Esophagus (tissue), 2 donors: ENCODE data around the gene PRKCH. TPM values are rescaled to one million over a fixed set of nuclear protein-coding genes. Genes with fewer than 3 reads are reported as not detected.

Experiments used
- H3K27ac ChIP-seq, 2 donors: one replicate each; pipeline ENCODE4 v1.5.1; 2013; ENCODE audit warnings: low read depth in 2 of 2, mild to moderate bottlenecking in 2 of 2, inconsistent platforms in 1 of 2, low read length in 1 of 2, moderate library complexity in 1 of 2
- H3K27me3 ChIP-seq, 2 donors: one replicate each; pipeline ENCODE4 v1.6.1; 2013; ENCODE audit warnings: low read length in 2 of 2, control low read depth in 1 of 2, mild to moderate bottlenecking in 1 of 2; ENCODE audit not compliant: insufficient read depth in 2 of 2, control insufficient read depth in 1 of 2
- H3K36me3 ChIP-seq, 2 donors: one replicate each; pipeline ENCODE4 v1.6.1; 2013; ENCODE audit warnings: low read length in 1 of 2; ENCODE audit not compliant: control insufficient read depth in 2 of 2, insufficient read depth in 2 of 2
- H3K4me1 ChIP-seq, 2 donors: one replicate each; pipeline ENCODE4 v1.6.1; 2013; ENCODE audit warnings: low read length in 1 of 2; ENCODE audit not compliant: control insufficient read depth in 2 of 2, insufficient read depth in 2 of 2
- H3K4me3 ChIP-seq, 2 donors: one replicate each; pipeline ENCODE4 v1.5.1; 2013; ENCODE audit warnings: low read length in 2 of 2, mild to moderate bottlenecking in 2 of 2, low read depth in 1 of 2, moderate library complexity in 1 of 2
- H3K9me3 ChIP-seq, 2 donors: one replicate each; pipeline ENCODE4 v1.6.1; 2013; ENCODE audit warnings: mild to moderate bottlenecking in 2 of 2, low read depth in 1 of 2, low read length in 1 of 2, moderate library complexity in 1 of 2; ENCODE audit not compliant: control insufficient read depth in 2 of 2, insufficient read depth in 1 of 2
- WGBS, 2 donors: extraction: QIAGEN DNeasy Blood & Tissue Kit; methylation state at CpG; one replicate each; pipeline ENCODE4 v1.1.7; 2013; 5-methylcytosine and 5-hydroxymethylcytosine counted together
- polyA plus RNA-seq, 2 donors: library from polyadenylated mRNA; stranded (reverse); fragments of 200-250 nt; gene quantifications; one replicate each; pipeline ENCODE4 v1.2.3, GENCODE V29; 2013
- donor health status: healthy with polysubstance abuse.
- donor health status: Bipolar disorder and iron deficiency.

Gene PRKCH
- polyA plus RNA-seq, 2 donors = 17.3 to 17.6 TPM

GRCh38 chr14:61517911-61518384 lies 196.6 kb downstream of the PRKCH start:
- 44 to 61% methylated on average over 6 of the region's 6 CpGs for WGBS, 2 donors
- Histone ChIP-seq H3K9me3 (no peaks in the 10 kb centered on the region), H3K36me3 (no peaks in the 10 kb centered on the region), H3K27ac (peak overlapping the region in 1 of 2 donors; percentile 64), H3K4me3 (no peak overlapping the region), H3K27me3 (no peaks in the 10 kb centered on the region), H3K4me1 (peaks cover 9 to 20% of the 10 kb centered on the region in 2 donors)

DNA sequence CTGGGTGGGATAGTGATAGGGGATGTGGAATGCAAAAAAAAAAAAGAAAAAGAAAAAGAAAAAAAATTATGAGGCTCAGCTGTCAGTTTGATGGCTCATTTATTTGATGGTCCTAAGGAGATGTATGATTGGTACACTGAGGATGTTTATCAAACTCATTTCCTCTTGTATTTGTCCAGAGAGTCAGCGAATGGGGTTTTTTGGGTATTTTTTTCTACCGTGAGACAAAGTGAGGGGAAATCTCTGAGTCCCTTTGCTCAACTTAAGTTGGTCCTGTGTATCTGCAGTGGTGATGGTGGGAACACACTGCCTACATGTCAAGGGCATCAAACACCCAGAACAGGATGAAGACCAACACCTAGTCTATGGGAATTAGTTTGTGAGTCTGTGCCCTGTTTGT lies 197.0 kb downstream of the PRKCH start:
- H3K27ac ChIP-seq = no peak overlapping the region
- H3K36me3 ChIP-seq = no peaks in the 10 kb centered on the region
- H3K4me1 ChIP-seq = peaks cover 9 to 20% of the 10 kb centered on the region in 2 donors
- no peak overlapping the region for H3K4me3 ChIP-seq
- no peaks in the 10 kb centered on the region for H3K9me3 ChIP-seq
- WGBS, 2 donors = 60 to 74% methylated on average over 2 of the region's 2 CpGs
- no peaks in the 10 kb centered on the region for H3K27me3 ChIP-seq

DNA sequence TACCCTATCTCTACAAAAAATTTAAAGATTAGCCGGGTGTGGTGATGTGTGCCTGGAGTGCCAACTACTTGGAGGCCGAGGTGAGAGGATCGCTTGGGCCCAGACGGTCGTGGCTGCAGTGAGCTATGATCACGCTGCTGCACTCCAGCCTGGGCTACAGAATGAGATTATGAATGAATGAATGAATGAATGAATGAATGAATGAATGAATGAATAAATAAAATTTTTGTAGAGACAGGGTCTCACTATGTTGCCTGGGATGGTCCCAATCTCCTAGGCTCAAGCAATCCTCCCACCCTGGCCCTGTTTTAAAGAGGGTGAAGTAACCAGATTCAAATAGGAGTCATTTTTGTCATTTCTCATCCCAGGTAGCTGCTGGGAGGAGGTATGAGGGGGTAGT lies 197.7 kb downstream of the PRKCH start:
- Histone ChIP-seq H3K4me1 (peaks cover 7 to 15% of the 10 kb centered on the region in 2 donors), H3K36me3 (no peaks in the 10 kb centered on the region), H3K9me3 (no peaks in the 10 kb centered on the region), H3K4me3 (no peak overlapping the region), H3K27ac (no peak overlapping the region), H3K27me3 (no peaks in the 10 kb centered on the region)
- WGBS, 2 donors = 96 to 98% methylated on average over 6 of the region's 6 CpGs

- Histone ChIP-seq H3K27ac (no peak overlapping the region), H3K27me3 (no peaks in the 10 kb centered on the region), H3K9me3 (no peaks in the 10 kb centered on the region), H3K4me1 (peaks cover 7 to 12% of the 10 kb centered on the region in 2 donors), H3K4me3 (no peak overlapping the region), H3K36me3 (no peaks in the 10 kb centered on the region)
- 91 to 92% methylated on average over 1 of the region's 1 CpG for WGBS, 2 donors
These were observed 198.4 kb downstream of the PRKCH start for GRCh38 chr14:61519735-61520134.

GRCh38 chr14:61520576-61520975 lies 199.2 kb downstream of the PRKCH start:
- Histone ChIP-seq H3K4me3 (no peak overlapping the region), H3K9me3 (no peaks in the 10 kb centered on the region), H3K4me1 (peaks cover 11 to 16% of the 10 kb centered on the region in 2 donors), H3K27ac (no peak overlapping the region), H3K36me3 (no peaks in the 10 kb centered on the region), H3K27me3 (no peaks in the 10 kb centered on the region)
- WGBS, 2 donors = 53 to 58% methylated on average over 1 of the region's 1 CpG

- Histone ChIP-seq H3K27me3 (no peaks in the 10 kb centered on the region), H3K9me3 (no peaks in the 10 kb centered on the region), H3K4me3 (no peak overlapping the region), H3K4me1 (peaks cover 15 to 25% of the 10 kb centered on the region in 2 donors), H3K36me3 (no peaks in the 10 kb centered on the region), H3K27ac (no peak overlapping the region)
- WGBS, 2 donors = 72 to 75% methylated on average over 1 of the region's 1 CpG
These were observed 200.4 kb downstream of the PRKCH start for GRCh38 chr14:61521773-61522172.

GRCh38 chr14:61523751-61524150 lies 202.4 kb downstream of the PRKCH start:
- peaks cover 9 to 21% of the 10 kb centered on the region in 2 donors for H3K4me1 ChIP-seq
- WGBS, 2 donors = 52 to 54% methylated on average over 5 of the region's 5 CpGs

GRCh38 chr14:61524211-61524806 lies 202.9 kb downstream of the PRKCH start:
- Histone ChIP-seq H3K27ac (peak overlapping the region; percentile 51 to 93), H3K36me3 (no peaks in the 10 kb centered on the region), H3K9me3 (no peaks in the 10 kb centered on the region), H3K27me3 (no peaks in the 10 kb centered on the region), H3K4me3 (no peak overlapping the region), H3K4me1 (peaks cover 9 to 23% of the 10 kb centered on the region in 2 donors)
- 17 to 29% methylated on average over 4 of the region's 4 CpGs for WGBS, 2 donors

More at GRCh38 chr14:61523751-61524150, 202.4 kb downstream of the PRKCH start:
- H3K27me3 ChIP-seq = no peaks in the 10 kb centered on the region
- H3K4me3 ChIP-seq = no peak overlapping the region
- H3K36me3 ChIP-seq = no peaks in the 10 kb centered on the region
- no peak overlapping the region for H3K27ac ChIP-seq
- H3K9me3 ChIP-seq = no peaks in the 10 kb centered on the region

GRCh38 chr14:61524936-61525292 lies 203.5 kb downstream of the PRKCH start:
- WGBS, 2 donors = 88 to 89% methylated on average over 1 of the region's 1 CpG
- Histone ChIP-seq H3K36me3 (no peaks in the 10 kb centered on the region), H3K4me3 (no peak overlapping the region), H3K9me3 (no peaks in the 10 kb centered on the region), H3K27ac (peak overlapping the region; percentile 93 to 97), H3K27me3 (no peaks in the 10 kb centered on the region), H3K4me1 (peaks cover 9 to 23% of the 10 kb centered on the region in 2 donors)
